ENCODE data around the gene TMEM115.

TMEM115 gene

GRCh38 chr3:50334339-50335075 is 24.8 kb downstream of the TMEM115 start:
- peak; percentile 89 for DNase-seq (ENCODE audit: low read depth)
- TF ChIP-seq CTCF (IDR thresholded peaks at IDR 0.05; ENCODE audit: control insufficient read depth, extremely low read depth, insufficient read depth), result no peak
- H3K4me3 ChIP-seq (ENCODE audit: low read depth, low read length), result peak overlapping the region; percentile 89

- H3K4me3 ChIP-seq (ENCODE audit: low read depth, low read length), result peak overlapping the region; percentile 89
- DNase-seq (ENCODE audit: low read depth), result no peak
- TF ChIP-seq CTCF (IDR thresholded peaks at IDR 0.05; ENCODE audit: control insufficient read depth, extremely low read depth, insufficient read depth), result no peak
Observed at GRCh38 chr3:50333744-50334328, 25.5 kb downstream of the TMEM115 start.

- no peak for DNase-seq (ENCODE audit: low read depth)
- no peak for TF ChIP-seq CTCF (IDR thresholded peaks at IDR 0.05; ENCODE audit: control insufficient read depth, extremely low read depth, insufficient read depth)
- H3K4me3 ChIP-seq (ENCODE audit: low read depth, low read length), result no peak overlapping the region
Observed at GRCh38 chr3:50331364-50331907, 27.9 kb downstream of the TMEM115 start.

- no peak for DNase-seq (ENCODE audit: low read depth)
- H3K4me3 ChIP-seq (ENCODE audit: low read depth, low read length), result no peak overlapping the region
- TF ChIP-seq CTCF (IDR thresholded peaks at IDR 0.05; ENCODE audit: control insufficient read depth, extremely low read depth, insufficient read depth), result no peak
Observed at GRCh38 chr3:50330330-50330729, 29.0 kb downstream of the TMEM115 start.

- H3K4me3 ChIP-seq (ENCODE audit: low read depth, low read length), result peak within 1 kb of the TSS; percentile 100
- peak; percentile 92 for DNase-seq (ENCODE audit: low read depth)
- no peak for TF ChIP-seq CTCF (IDR thresholded peaks at IDR 0.05; ENCODE audit: control insufficient read depth, extremely low read depth, insufficient read depth)
Observed at GRCh38 chr3:50327943-50328691, 31.2 kb downstream of the TMEM115 start, which contains the start of gene TUSC2. TSS of gene TUSC2 (minus strand) at chr3:50328223. CDS start at chr3:50328099, 124 bp downstream.

GRCh38 chr3:50327129-50327528 is 32.2 kb downstream of the TMEM115 start:
- no peak for TF ChIP-seq CTCF (IDR thresholded peaks at IDR 0.05; ENCODE audit: control insufficient read depth, extremely low read depth, insufficient read depth)
- H3K4me3 ChIP-seq (ENCODE audit: low read depth, low read length), result peak overlapping the region; percentile 100
- DNase-seq (ENCODE audit: low read depth), result no peak
